ENCODE measurements around the gene BBS4.

The BBS4 gene

DNA sequence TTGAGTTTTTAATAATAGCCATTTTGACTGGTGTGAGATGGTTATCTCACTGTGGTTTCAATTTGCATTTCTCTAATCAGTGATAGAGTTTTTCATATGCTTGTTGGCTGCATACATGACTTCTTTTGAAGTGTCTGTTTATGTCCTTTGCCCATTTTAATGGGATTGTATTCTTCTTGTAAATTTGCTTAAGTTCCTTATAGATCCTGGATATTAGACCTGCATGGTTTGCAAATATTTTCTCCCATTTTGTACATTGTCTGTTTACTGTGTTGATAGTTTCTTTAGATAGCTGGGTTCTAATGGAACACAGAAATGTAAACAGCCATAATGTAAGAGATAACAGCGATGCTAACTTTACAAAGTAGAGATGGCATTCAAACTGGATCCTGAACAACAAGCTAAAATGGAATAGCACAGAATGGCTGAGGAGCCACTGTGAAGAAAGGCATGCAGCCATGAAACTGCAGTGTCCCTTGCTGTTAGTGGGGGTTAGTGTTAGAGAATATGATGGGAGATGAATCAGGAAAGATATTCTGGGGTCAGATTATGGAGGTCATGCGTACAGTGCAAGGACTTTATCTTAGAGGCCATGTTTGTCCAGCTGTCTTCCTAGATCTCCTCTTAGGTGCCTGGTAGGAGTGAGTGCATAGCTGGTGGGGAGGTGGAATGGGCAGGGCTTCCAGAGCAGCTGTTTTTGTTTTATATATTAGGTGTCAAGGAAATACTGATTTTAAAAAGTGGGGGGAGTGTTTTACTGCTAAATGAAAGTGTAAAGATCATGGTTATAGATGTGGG lies 48.1 kb downstream of the BBS4 start:
- no peaks in the 10 kb centered on the region for H3K27me3 ChIP-seq (ENCODE audit: insufficient read depth, low read length)

DNA sequence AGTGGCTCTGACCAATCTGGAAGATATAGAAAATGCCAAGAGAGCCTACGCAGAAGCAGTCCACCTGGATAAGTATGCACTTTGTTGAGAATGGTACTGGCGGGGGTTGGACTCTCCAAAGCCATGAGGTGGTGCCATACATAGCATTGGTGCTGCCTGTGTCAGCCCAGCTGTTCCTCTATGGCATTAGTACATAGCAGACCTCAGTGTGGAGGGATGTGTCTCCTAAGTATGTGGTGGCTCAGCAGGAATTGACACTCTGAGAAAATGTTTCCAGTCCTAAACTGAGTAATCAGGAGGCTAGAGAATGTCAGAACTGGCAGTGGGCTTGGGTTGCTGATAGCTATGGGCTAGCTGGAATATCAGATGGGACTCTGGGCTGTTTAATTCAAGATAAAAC lies 49.1 kb downstream of the BBS4 start:
- no peaks in the 10 kb centered on the region for H3K27me3 ChIP-seq (ENCODE audit: insufficient read depth, low read length)
- no peak overlapping the region for H3K27ac ChIP-seq (ENCODE audit: low read depth, low read length)
- no peak overlapping the region for H3K4me3 ChIP-seq (ENCODE audit: low read depth, low read length)
- H2AFZ ChIP-seq (ENCODE audit: low read length, unreplicated experiment): no peak overlapping the region
- H3K4me1 ChIP-seq (ENCODE audit: control insufficient read depth, insufficient read depth, low read length, unreplicated experiment): no peaks in the 10 kb centered on the region
- H3K79me2 ChIP-seq (ENCODE audit: control insufficient read depth, insufficient read depth, low read length, unreplicated experiment): no peaks in the 10 kb centered on the region
- H3K36me3 ChIP-seq (ENCODE audit: insufficient read depth, low read length): peaks cover 16% of the 10 kb centered on the region

More for the DNA sequence above, 48.1 kb downstream of the BBS4 start:
- Histone ChIP-seq H3K36me3 (ENCODE audit: insufficient read depth, low read length) (peaks cover 12% of the 10 kb centered on the region; the same call in 1 of the 2 replicates), H3K4me3 (ENCODE audit: low read depth, low read length) (no peak overlapping the region), H3K4me1 (ENCODE audit: control insufficient read depth, insufficient read depth, low read length, unreplicated experiment) (no peaks in the 10 kb centered on the region), H3K27ac (ENCODE audit: low read depth, low read length) (no peak overlapping the region), H2AFZ (ENCODE audit: low read length, unreplicated experiment) (no peak overlapping the region), H3K79me2 (ENCODE audit: control insufficient read depth, insufficient read depth, low read length, unreplicated experiment) (no peaks in the 10 kb centered on the region)

DNA sequence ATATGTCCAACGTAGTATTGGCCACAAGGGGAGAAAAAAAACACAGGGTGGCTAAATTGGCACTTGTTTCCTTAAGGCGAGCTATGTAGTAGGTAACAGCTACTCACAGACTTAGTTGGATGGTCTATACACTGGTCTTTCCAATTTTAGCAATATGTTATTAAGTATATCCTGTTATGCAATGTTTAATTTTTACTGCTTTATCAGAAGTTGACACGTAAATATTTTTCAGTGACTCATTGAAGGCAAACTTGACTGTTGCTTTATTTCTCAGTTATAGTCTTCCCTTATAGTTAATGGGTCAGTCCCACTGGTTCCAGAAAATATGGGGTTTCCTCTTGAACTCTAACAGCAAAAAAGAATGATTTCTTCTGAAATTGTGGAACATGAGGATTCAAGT lies 51.1 kb downstream of the BBS4 start:
- Histone ChIP-seq H3K4me3 (ENCODE audit: low read depth, low read length) (no peak overlapping the region), H3K4me1 (ENCODE audit: control insufficient read depth, insufficient read depth, low read length, unreplicated experiment) (no peaks in the 10 kb centered on the region), H3K79me2 (ENCODE audit: control insufficient read depth, insufficient read depth, low read length, unreplicated experiment) (no peaks in the 10 kb centered on the region), H2AFZ (ENCODE audit: low read length, unreplicated experiment) (no peak overlapping the region), H3K27ac (ENCODE audit: low read depth, low read length) (no peak overlapping the region), H3K36me3 (ENCODE audit: insufficient read depth, low read length) (peaks cover 16% of the 10 kb centered on the region), H3K27me3 (ENCODE audit: insufficient read depth, low read length) (no peaks in the 10 kb centered on the region)

DNA sequence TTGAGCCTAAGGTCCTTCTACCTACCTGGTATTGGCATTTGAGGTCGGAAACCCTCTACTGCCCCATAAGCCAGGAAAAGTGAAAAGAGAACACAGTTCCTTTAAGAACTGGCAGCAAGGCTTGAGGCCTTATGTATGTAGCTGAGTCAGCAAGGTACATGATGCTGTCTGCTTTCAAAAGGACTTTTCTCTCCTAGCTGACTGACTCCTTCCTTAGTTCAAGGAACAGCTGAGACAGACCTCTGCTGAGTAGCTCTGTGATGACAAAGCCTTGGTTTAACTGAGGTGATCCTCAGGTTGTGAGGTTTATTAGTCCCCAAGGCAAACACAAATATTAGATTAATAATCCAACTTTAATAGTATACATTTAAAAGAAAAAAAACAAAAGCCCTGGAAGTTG lies 51.7 kb downstream of the BBS4 start:
- Histone ChIP-seq H3K27ac (ENCODE audit: low read depth, low read length) (no peak overlapping the region), H3K36me3 (ENCODE audit: insufficient read depth, low read length) (peaks cover 16% of the 10 kb centered on the region), H3K4me3 (ENCODE audit: low read depth, low read length) (no peak overlapping the region), H3K4me1 (ENCODE audit: control insufficient read depth, insufficient read depth, low read length, unreplicated experiment) (no peaks in the 10 kb centered on the region), H3K79me2 (ENCODE audit: control insufficient read depth, insufficient read depth, low read length, unreplicated experiment) (no peaks in the 10 kb centered on the region), H3K27me3 (ENCODE audit: insufficient read depth, low read length) (no peaks in the 10 kb centered on the region), H2AFZ (ENCODE audit: low read length, unreplicated experiment) (no peak overlapping the region)

DNA sequence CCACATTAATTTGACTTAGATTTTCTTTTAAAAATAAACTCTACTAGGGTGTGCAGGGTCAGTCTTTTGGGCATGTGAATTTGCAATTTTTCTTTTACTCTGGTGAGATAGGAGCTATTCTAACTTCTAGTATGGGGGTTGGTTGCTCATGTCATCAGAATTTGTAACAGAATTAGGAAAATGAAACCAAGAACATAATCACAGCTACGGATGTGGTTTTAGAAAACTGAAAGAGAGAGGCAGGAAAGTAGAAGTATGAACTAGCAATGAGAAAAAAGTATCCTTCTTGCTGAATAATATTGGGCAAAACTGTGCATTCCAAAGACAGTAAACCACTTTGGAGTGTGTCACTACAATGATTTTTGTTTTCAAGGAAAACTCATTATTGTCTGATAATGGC lies 54.2 kb downstream of the BBS4 start:
- H3K79me2 ChIP-seq (ENCODE audit: control insufficient read depth, insufficient read depth, low read length, unreplicated experiment): no peaks in the 10 kb centered on the region
- peaks cover 16% of the 10 kb centered on the region for H3K36me3 ChIP-seq (ENCODE audit: insufficient read depth, low read length)
- no peak overlapping the region for H3K4me3 ChIP-seq (ENCODE audit: low read depth, low read length)
- H3K27me3 ChIP-seq (ENCODE audit: insufficient read depth, low read length): no peaks in the 10 kb centered on the region
- H3K4me1 ChIP-seq (ENCODE audit: control insufficient read depth, insufficient read depth, low read length, unreplicated experiment): no peaks in the 10 kb centered on the region
- no peak overlapping the region for H2AFZ ChIP-seq (ENCODE audit: low read length, unreplicated experiment)
- no peak overlapping the region for H3K27ac ChIP-seq (ENCODE audit: low read depth, low read length)

DNA sequence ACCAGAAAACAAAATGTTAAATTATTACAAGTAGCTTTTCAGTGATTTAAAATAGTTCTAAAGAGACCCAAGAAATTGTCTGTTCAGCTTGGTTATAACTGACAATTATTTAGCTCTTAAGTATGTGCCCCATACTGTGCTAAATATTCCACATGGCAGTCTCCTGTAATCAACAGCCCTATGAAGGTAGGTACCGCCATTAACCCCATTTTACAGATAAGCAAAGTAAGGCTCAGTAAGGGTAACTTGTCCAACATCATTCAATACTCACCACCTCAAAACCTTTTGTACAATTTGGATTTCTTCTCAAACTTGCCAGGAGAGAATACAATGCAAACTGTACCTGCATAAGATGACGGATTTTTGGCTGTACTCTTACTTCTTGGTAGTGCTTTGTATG lies 63.7 kb downstream of the BBS4 start:
- no peaks in the 10 kb centered on the region for H3K27me3 ChIP-seq (ENCODE audit: insufficient read depth, low read length)
- H3K4me3 ChIP-seq (ENCODE audit: low read depth, low read length): no peak overlapping the region
- no peaks in the 10 kb centered on the region for H3K4me1 ChIP-seq (ENCODE audit: control insufficient read depth, insufficient read depth, low read length, unreplicated experiment)
- no peak overlapping the region for H3K27ac ChIP-seq (ENCODE audit: low read depth, low read length)
- H3K36me3 ChIP-seq (ENCODE audit: insufficient read depth, low read length): peaks cover 19% of the 10 kb centered on the region
- H2AFZ ChIP-seq (ENCODE audit: low read length, unreplicated experiment): no peak overlapping the region
- H3K79me2 ChIP-seq (ENCODE audit: control insufficient read depth, insufficient read depth, low read length, unreplicated experiment): no peaks in the 10 kb centered on the region

DNA sequence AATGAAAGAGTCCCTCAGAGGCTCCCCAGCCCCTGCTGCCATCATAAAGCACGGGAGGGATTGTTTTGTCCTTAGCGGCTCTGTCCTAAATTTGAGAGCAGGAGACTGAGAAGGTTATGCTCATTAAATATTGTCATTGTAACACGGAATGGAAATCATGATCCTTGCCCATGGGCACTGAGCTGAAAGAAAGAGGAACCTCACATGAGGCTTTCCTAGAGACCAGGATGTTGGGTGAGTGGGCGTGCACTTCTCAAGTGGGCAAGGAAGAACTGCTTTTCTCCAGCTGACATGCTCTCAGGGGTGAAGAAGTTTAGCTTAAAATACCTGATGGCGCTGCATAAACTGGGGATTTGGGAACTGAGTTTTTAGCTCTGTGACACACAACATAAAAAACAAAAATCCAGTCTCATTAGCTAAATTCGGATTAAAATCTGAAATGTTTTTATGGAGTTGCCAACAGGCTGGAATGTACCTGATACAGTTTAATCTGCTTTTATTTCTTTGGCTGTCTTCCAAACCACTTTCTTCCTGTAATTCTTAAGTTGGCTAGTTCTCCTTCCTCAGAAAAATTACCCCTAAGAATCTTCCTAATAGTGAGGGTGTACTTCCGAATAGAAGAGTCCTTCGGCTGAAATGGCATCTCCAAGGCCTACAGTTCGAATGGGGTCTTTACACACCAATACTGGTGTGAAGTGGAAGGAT lies 65.9 kb downstream of the BBS4 start:
- peaks cover 31% of the 10 kb centered on the region for H3K36me3 ChIP-seq (ENCODE audit: insufficient read depth, low read length)
- H3K27me3 ChIP-seq (ENCODE audit: insufficient read depth, low read length): no peaks in the 10 kb centered on the region
- H3K4me3 ChIP-seq (ENCODE audit: low read depth, low read length): no peak overlapping the region
- H3K79me2 ChIP-seq (ENCODE audit: control insufficient read depth, insufficient read depth, low read length, unreplicated experiment): peaks cover 7% of the 10 kb centered on the region
- peaks cover 4% of the 10 kb centered on the region for H3K4me1 ChIP-seq (ENCODE audit: control insufficient read depth, insufficient read depth, low read length, unreplicated experiment)
- no peak overlapping the region for H3K27ac ChIP-seq (ENCODE audit: low read depth, low read length)
- no peak overlapping the region for H2AFZ ChIP-seq (ENCODE audit: low read length, unreplicated experiment)

DNA sequence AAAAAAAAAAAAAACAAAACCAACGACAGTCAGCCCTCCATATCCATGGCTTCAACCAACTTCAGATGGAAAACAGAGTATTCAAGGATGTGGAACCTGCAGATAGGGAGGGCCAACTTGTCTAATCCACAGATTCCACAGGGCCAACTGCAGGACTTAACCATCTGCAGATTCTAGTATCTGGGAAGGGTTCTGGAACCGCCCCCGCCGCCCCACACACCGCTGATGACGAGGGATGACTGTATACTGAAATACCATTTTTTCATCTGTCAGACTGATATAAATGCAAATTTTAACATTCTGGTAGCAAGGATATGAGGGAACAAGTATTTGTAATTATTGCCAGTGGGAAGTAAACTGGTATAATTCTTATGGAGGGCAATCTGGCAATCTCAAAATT lies 68.1 kb downstream of the BBS4 start:
- peaks cover 29% of the 10 kb centered on the region for H3K36me3 ChIP-seq (ENCODE audit: insufficient read depth, low read length)

DNA sequence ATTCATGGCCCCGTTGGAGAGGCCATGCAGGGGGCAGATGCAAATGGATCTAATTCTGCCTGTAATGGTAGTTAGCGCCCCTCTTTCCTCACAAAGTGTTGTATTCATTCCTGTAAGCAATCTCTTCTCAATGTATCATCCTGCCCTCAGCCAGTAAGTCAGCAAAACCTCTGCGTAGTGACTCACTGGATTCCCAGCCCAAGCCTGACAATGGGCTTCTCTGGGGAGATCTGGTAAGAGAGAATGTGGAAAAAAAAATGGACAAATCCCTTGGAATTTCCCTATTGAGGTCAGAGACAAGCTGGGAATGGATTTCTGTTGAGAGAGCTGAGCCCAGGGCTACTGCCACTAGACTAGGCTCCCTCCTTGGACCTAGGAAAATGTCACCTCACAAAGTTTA lies 72.2 kb downstream of the BBS4 start:
- H2AFZ ChIP-seq (ENCODE audit: low read length, unreplicated experiment): no peak overlapping the region
- H3K36me3 ChIP-seq (ENCODE audit: insufficient read depth, low read length): peaks cover 23% of the 10 kb centered on the region
- peaks cover 18% of the 10 kb centered on the region for H3K4me1 ChIP-seq (ENCODE audit: control insufficient read depth, insufficient read depth, low read length, unreplicated experiment)
- no peaks in the 10 kb centered on the region for H3K27me3 ChIP-seq (ENCODE audit: insufficient read depth, low read length)
- no peak overlapping the region; the same call in 1 of the 2 replicates for H3K4me3 ChIP-seq (ENCODE audit: low read depth, low read length)
- H3K27ac ChIP-seq (ENCODE audit: low read depth, low read length): peak overlapping the region; percentile 94
- peaks cover 7% of the 10 kb centered on the region for H3K79me2 ChIP-seq (ENCODE audit: control insufficient read depth, insufficient read depth, low read length, unreplicated experiment)

More for the DNA sequence above, 68.1 kb downstream of the BBS4 start:
- Histone ChIP-seq H3K27me3 (ENCODE audit: insufficient read depth, low read length) (no peaks in the 10 kb centered on the region), H3K4me1 (ENCODE audit: control insufficient read depth, insufficient read depth, low read length, unreplicated experiment) (peaks cover 18% of the 10 kb centered on the region), H3K4me3 (ENCODE audit: low read depth, low read length) (no peak overlapping the region), H3K27ac (ENCODE audit: low read depth, low read length) (no peak overlapping the region), H2AFZ (ENCODE audit: low read length, unreplicated experiment) (no peak overlapping the region), H3K79me2 (ENCODE audit: control insufficient read depth, insufficient read depth, low read length, unreplicated experiment) (peaks cover 7% of the 10 kb centered on the region)

DNA sequence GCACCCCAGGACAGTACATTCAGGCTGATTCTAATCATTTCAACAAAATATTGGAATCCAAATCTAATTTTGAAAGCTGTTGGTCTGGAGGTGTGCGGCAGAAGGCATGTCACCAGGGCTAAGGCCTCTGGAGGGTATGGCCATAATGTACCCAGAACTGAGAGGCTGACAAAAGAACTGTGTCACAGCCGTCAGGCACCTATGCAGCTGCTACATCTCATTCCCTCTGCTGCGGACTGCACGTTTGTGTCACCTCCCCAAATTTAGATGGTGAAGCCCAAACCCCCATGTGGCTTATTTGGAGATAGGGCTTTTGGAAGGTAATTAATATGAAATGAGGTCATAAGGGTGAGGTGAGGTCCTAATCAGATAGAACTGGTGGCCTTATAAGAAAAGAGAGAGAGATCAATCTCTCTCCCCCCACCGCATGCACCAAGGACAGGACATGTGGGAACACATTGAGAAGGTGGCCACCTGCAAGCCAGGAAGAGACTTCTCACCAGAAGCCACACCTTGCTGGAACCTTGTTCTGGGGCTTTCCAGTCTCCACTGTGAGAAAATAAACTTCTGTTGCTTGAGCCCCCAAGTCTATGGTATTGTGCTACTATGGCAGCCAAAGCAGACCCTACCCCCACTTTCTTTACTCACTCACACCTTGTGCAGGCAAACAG lies 74.7 kb downstream of the BBS4 start:
- Histone ChIP-seq H3K36me3 (ENCODE audit: insufficient read depth, low read length) (peaks cover 9% of the 10 kb centered on the region), H3K79me2 (ENCODE audit: control insufficient read depth, insufficient read depth, low read length, unreplicated experiment) (peaks cover 14% of the 10 kb centered on the region), H3K4me1 (ENCODE audit: control insufficient read depth, insufficient read depth, low read length, unreplicated experiment) (peaks cover 18% of the 10 kb centered on the region)

More for the DNA sequence above, 74.7 kb downstream of the BBS4 start:
- Histone ChIP-seq H3K4me3 (ENCODE audit: low read depth, low read length) (no peak overlapping the region), H2AFZ (ENCODE audit: low read length, unreplicated experiment) (no peak overlapping the region), H3K27me3 (ENCODE audit: insufficient read depth, low read length) (no peaks in the 10 kb centered on the region), H3K27ac (ENCODE audit: low read depth, low read length) (no peak overlapping the region)

All from ACC112 (cell line).